ENCODE results near the gene LSM14B. TPM values are rescaled to one million over a fixed set of nuclear protein-coding genes. Genes with fewer than 3 reads are reported as not detected.

The LSM14B gene
- total RNA-seq, 1 experiment from 2014 or later, result 51.8 TPM

DNA sequence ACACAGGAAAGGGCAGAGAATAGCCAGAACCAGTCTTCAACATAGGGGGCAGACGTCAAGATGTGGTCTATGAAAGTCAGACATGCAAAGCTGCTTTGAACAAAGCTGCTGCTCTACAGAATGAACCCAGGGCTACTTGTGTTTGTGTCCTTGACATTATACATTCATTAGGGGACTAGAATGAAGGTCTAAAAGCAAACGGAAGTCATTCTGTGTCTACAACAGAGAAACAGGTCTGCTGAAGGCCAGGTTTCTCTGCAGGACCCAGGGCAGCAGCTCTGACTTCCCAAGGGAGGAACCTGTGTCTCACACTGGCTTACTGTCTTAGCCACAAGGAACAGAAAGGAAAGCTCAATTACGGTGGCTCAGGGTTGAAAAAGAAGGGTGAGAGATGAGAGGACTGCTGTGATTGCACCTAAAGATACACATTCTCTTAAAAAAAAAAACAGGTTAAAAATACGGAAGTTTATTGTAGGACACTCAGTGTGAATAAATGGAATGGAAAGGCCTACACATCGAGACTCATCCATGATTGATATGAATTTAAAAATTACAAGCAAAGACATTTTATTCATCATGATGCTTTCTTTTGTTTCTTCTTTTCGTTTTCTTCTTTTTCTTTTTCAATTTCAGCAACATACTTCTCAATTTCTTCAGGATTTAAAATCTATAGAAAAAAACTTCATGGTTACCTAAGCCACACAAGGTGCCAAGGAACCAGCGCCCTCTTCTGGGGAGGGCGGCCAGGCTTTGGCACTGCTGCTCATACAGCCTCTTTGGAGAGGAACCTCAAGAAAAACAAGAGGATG, 14.2 kb downstream of the LSM14B start:
- no peak overlapping the region for H3K27ac ChIP-seq (ENCODE audit: low read length)
- intact Hi-C loops (cut with micrococcal nuclease), result loop anchor here (1.0 to 2.0 kb wide), 3 partner anchors 14 to 125 kb away; partner anchors contain the start of genes LSM14B and TAF4
- BruUV-seq (replicated peaks), result no TSS peak
- no peak for TF ChIP-seq EZH2phosphoT487 (IDR thresholded peaks at IDR 0.05; ENCODE audit: borderline replicate concordance, low read length)
- TF ChIP-seq EZH2 (IDR thresholded peaks at IDR 0.05; ENCODE audit: low read length, unreplicated experiment), result no peak
- TF ChIP-seq, protein P1, sequence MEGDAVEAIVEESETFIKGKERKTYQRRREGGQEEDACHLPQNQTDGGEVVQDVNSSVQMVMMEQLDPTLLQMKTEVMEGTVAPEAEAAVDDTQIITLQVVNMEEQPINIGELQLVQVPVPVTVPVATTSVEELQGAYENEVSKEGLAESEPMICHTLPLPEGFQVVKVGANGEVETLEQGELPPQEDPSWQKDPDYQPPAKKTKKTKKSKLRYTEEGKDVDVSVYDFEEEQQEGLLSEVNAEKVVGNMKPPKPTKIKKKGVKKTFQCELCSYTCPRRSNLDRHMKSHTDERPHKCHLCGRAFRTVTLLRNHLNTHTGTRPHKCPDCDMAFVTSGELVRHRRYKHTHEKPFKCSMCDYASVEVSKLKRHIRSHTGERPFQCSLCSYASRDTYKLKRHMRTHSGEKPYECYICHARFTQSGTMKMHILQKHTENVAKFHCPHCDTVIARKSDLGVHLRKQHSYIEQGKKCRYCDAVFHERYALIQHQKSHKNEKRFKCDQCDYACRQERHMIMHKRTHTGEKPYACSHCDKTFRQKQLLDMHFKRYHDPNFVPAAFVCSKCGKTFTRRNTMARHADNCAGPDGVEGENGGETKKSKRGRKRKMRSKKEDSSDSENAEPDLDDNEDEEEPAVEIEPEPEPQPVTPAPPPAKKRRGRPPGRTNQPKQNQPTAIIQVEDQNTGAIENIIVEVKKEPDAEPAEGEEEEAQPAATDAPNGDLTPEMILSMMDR (conservative IDR thresholded peaks at IDR 0.05; ENCODE audit: low read depth, low read length), result peak; percentile 96
- ATAC-seq (peak; percentile 68), DNase-seq (peak; percentile 82)
- ChIA-PET CTCF (no interaction called here), POLR2A (ENCODE audit: unreplicated experiment) (no interaction called here)
- no peak overlapping the region for H3K9ac ChIP-seq (ENCODE audit: low read length)
- peaks cover 10% of the 10 kb centered on the region for H3K4me1 ChIP-seq (ENCODE audit: insufficient read depth, low read length)
- H3K9me2 ChIP-seq (replicated peaks; ENCODE audit: low read length), result no peaks in the 10 kb centered on the region
- peaks cover 28% of the 10 kb centered on the region for H3K79me2 ChIP-seq (ENCODE audit: low read length)
- H3K36me3 ChIP-seq (ENCODE audit: low read depth, low read length), result peaks cover 71% of the 10 kb centered on the region
- peaks cover 48% of the 10 kb centered on the region for H4K20me1 ChIP-seq (ENCODE audit: low read length)
- no peaks in the 10 kb centered on the region for H3K9me3 ChIP-seq (ENCODE audit: low read length)
- H3K4me3 ChIP-seq (ENCODE audit: low read length), result no peak overlapping the region
- no peak overlapping the region for H3K4me2 ChIP-seq (ENCODE audit: low read length)
- no peaks in the 10 kb centered on the region for H3F3A ChIP-seq (ENCODE audit: low read length, unreplicated experiment)
- H3K27me3 ChIP-seq (ENCODE audit: low read length), result no peaks in the 10 kb centered on the region
- no peak overlapping the region for H2AFZ ChIP-seq (ENCODE audit: low read length)

DNA sequence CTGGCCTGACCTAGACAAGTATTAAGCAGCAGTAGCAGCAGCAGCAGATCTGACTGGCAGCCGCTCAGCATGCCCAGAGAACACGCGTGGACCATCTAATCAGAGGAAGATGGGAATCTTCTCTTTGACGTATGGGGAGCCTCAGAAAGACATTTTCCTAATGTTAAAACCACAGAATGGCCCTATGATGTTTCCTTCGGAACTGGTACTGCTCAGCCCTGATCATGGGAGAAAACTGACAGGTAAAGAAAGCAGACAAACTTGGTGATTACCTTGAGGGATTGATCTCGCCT, 14.8 kb downstream of the LSM14B start:
- Histone ChIP-seq H3K27ac (ENCODE audit: low read length) (no peak overlapping the region), H3K36me3 (ENCODE audit: low read depth, low read length) (peaks cover 66% of the 10 kb centered on the region), H2AFZ (ENCODE audit: low read length) (no peak overlapping the region), H3F3A (ENCODE audit: low read length, unreplicated experiment) (no peaks in the 10 kb centered on the region), H4K20me1 (ENCODE audit: low read length) (peaks cover 53% of the 10 kb centered on the region), H3K4me3 (ENCODE audit: low read length) (no peak overlapping the region), H3K9me3 (ENCODE audit: low read length) (no peaks in the 10 kb centered on the region), H3K27me3 (ENCODE audit: low read length) (no peaks in the 10 kb centered on the region), H3K9me2 (replicated peaks; ENCODE audit: low read length) (no peaks in the 10 kb centered on the region), H3K79me2 (ENCODE audit: low read length) (peaks cover 34% of the 10 kb centered on the region), H3K4me2 (ENCODE audit: low read length) (no peak overlapping the region), H3K9ac (ENCODE audit: low read length) (no peak overlapping the region), H3K4me1 (ENCODE audit: insufficient read depth, low read length) (peaks cover 12% of the 10 kb centered on the region)
- ATAC-seq (no peak), DNase-seq (no peak)
- TF ChIP-seq EZH2 (IDR thresholded peaks at IDR 0.05; ENCODE audit: low read length, unreplicated experiment) (no peak), EZH2phosphoT487 (IDR thresholded peaks at IDR 0.05; ENCODE audit: borderline replicate concordance, low read length) (no peak)
- TF ChIP-seq, protein P1 (conservative IDR thresholded peaks at IDR 0.05; ENCODE audit: low read depth, low read length), result peak; percentile 1; the same call in 1 of the 2 replicates
- ChIA-PET POLR2A (ENCODE audit: unreplicated experiment) (no interaction called here), CTCF (no interaction called here)
- intact Hi-C loops (cut with micrococcal nuclease), result loop anchor here (1.0 to 2.0 kb wide), 3 partner anchors 14 to 126 kb away; partner anchors contain the start of genes LSM14B and TAF4
- BruUV-seq (replicated peaks), result no TSS peak
